ENCODE data around the gene SLC37A2.

SLC37A2 gene

GRCh38 chr11:125078016-125078415, 14.9 kb downstream of the SLC37A2 start:
- H4K8ac ChIP-seq (ENCODE audit: low read length): no peak overlapping the region
- H2BK120ac ChIP-seq (ENCODE audit: low read depth, low read length): no peak overlapping the region
- H3K79me1 ChIP-seq (replicated peaks; ENCODE audit: low read length, poor library complexity, severe bottlenecking): no peaks in the 10 kb centered on the region
- H3K23ac ChIP-seq (ENCODE audit: low read length in 2 of 2): no peak overlapping the region
- peaks cover 17% of the 10 kb centered on the region for H3K4me1 ChIP-seq (ENCODE audit: control insufficient read depth, insufficient read depth, low read depth, low read length)
- WGBS: 97% methylated on average over 11 of the region's 11 CpGs
- H2BK15ac ChIP-seq (ENCODE audit: low read depth, poor library complexity, severe bottlenecking): no peak overlapping the region
- DNase-seq: no peak
- no peak overlapping the region for H3K9ac ChIP-seq (ENCODE audit: low read length)
- H4K91ac ChIP-seq (ENCODE audit: low read length): peak overlapping the region; percentile 2
- H3K4me3 ChIP-seq (ENCODE audit: insufficient read depth in 1 of 2, low read depth in 1 of 2, low read length in 2 of 2): no peak overlapping the region
- no peaks in the 10 kb centered on the region for H3K9me3 ChIP-seq (ENCODE audit: control insufficient read depth, low read length)
- no peak overlapping the region for H2BK5ac ChIP-seq (ENCODE audit: low read depth, low read length, poor library complexity, severe bottlenecking)
- H3K36me3 ChIP-seq (ENCODE audit: control insufficient read depth in 1 of 2, insufficient read depth in 2 of 2, low read depth in 1 of 2, low read length in 2 of 2): no peaks in the 10 kb centered on the region
- no peak overlapping the region for H3K18ac ChIP-seq (ENCODE audit: low read depth in 1 of 2, low read length in 2 of 2)
- H2AFZ ChIP-seq (ENCODE audit: low read depth, low read length): no peak overlapping the region
- H3K27ac ChIP-seq (ENCODE audit: low read length, poor library complexity, severe bottlenecking): no peak overlapping the region
- no peaks in the 10 kb centered on the region for H3K27me3 ChIP-seq (ENCODE audit: control insufficient read depth in 1 of 2, insufficient read depth in 1 of 2, low read length in 2 of 2)
- no peak overlapping the region for H2BK12ac ChIP-seq (ENCODE audit: low read length in 2 of 2)
- H3K4ac ChIP-seq (ENCODE audit: low read depth in 1 of 2, low read length in 2 of 2): no peak overlapping the region
- H3K14ac ChIP-seq (ENCODE audit: low read length in 2 of 2): no peak overlapping the region
- no peak overlapping the region for H2AK5ac ChIP-seq (ENCODE audit: low read length, severe bottlenecking)
- H3K4me2 ChIP-seq (ENCODE audit: low read length, poor library complexity, severe bottlenecking): no peak overlapping the region

GRCh38 chr11:125078516-125079140, 15.5 kb downstream of the SLC37A2 start:
- Histone ChIP-seq H3K4ac (ENCODE audit: low read depth in 1 of 2, low read length in 2 of 2) (no peak overlapping the region), H2BK120ac (ENCODE audit: low read depth, low read length) (no peak overlapping the region), H3K18ac (ENCODE audit: low read depth in 1 of 2, low read length in 2 of 2) (no peak overlapping the region), H2BK12ac (ENCODE audit: low read length in 2 of 2) (no peak overlapping the region), H3K4me2 (ENCODE audit: low read length, poor library complexity, severe bottlenecking) (no peak overlapping the region), H3K79me1 (replicated peaks; ENCODE audit: low read length, poor library complexity, severe bottlenecking) (no peaks in the 10 kb centered on the region), H3K14ac (ENCODE audit: low read length in 2 of 2) (no peak overlapping the region), H3K27me3 (ENCODE audit: control insufficient read depth in 1 of 2, insufficient read depth in 1 of 2, low read length in 2 of 2) (no peaks in the 10 kb centered on the region), H2BK15ac (ENCODE audit: low read depth, poor library complexity, severe bottlenecking) (peak overlapping the region; percentile 23), H3K9me3 (ENCODE audit: control insufficient read depth, low read length) (no peaks in the 10 kb centered on the region), H3K9ac (ENCODE audit: low read length) (no peak overlapping the region), H4K8ac (ENCODE audit: low read length) (no peak overlapping the region), H2BK5ac (ENCODE audit: low read depth, low read length, poor library complexity, severe bottlenecking) (no peak overlapping the region), H3K36me3 (ENCODE audit: control insufficient read depth in 1 of 2, insufficient read depth in 2 of 2, low read depth in 1 of 2, low read length in 2 of 2) (no peaks in the 10 kb centered on the region), H4K91ac (ENCODE audit: low read length) (no peak overlapping the region), H3K27ac (ENCODE audit: low read length, poor library complexity, severe bottlenecking) (no peak overlapping the region), H2AK5ac (ENCODE audit: low read length, severe bottlenecking) (no peak overlapping the region), H3K23ac (ENCODE audit: low read length in 2 of 2) (no peak overlapping the region), H3K4me3 (ENCODE audit: insufficient read depth in 1 of 2, low read depth in 1 of 2, low read length in 2 of 2) (peak overlapping the region in 1 of 2 experiments; percentile 24), H3K4me1 (ENCODE audit: control insufficient read depth, insufficient read depth, low read depth, low read length) (peaks cover 24% of the 10 kb centered on the region), H2AFZ (ENCODE audit: low read depth, low read length) (no peak overlapping the region)
- 95% methylated on average over 14 of the region's 14 CpGs for WGBS
- DNase-seq: no peak

DNA sequence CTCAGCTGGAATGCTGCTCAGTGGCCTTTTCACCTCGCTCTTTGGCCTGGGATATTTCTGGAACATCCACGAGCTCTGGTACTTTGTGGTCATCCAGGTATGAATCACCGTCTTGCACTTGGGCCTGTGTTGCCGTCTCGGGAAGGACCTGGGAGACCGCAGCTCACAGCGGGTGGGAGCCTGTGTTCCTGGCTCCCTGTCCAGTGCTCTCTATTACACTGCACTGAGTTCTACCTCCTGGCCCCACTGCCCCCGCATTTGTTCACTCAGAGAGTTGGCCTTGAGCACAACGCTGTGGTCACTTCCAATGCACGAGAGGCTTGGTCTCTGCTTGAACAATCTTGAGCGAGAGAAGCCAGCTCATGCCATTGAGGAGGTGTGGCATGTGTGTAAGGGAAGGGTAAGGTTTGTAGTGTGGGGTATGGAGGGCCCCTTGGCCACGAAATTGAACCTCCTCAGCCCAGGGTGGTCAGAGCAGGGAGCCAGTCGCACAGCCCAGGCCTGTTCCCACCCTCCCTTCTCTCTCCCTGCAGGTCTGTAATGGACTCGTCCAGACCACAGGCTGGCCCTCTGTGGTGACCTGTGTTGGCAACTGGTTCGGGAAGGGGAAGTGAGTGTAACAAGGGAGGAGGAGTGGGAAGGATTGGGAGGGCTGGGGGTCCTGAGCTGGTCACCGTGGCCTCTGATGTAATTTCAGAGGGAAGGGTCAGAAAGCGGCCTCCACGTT, 16.2 kb downstream of the SLC37A2 start:
- no peaks in the 10 kb centered on the region for H3K9me3 ChIP-seq (ENCODE audit: control insufficient read depth, low read length)
- peaks cover 25% of the 10 kb centered on the region for H3K4me1 ChIP-seq (ENCODE audit: control insufficient read depth, insufficient read depth, low read depth, low read length)
- no peak overlapping the region for H3K4me2 ChIP-seq (ENCODE audit: low read length, poor library complexity, severe bottlenecking)
- H3K27me3 ChIP-seq (ENCODE audit: control insufficient read depth in 1 of 2, insufficient read depth in 1 of 2, low read length in 2 of 2): no peaks in the 10 kb centered on the region
- no peak overlapping the region for H3K23ac ChIP-seq (ENCODE audit: low read length in 2 of 2)
- peak overlapping the region; percentile 63 for H4K8ac ChIP-seq (ENCODE audit: low read length)
- no peak overlapping the region for H2BK5ac ChIP-seq (ENCODE audit: low read depth, low read length, poor library complexity, severe bottlenecking)
- peak overlapping the region in 1 of 2 experiments; percentile 68 for H3K18ac ChIP-seq (ENCODE audit: low read depth in 1 of 2, low read length in 2 of 2)
- H2AK5ac ChIP-seq (ENCODE audit: low read length, severe bottlenecking): no peak overlapping the region
- no peak overlapping the region for H2AFZ ChIP-seq (ENCODE audit: low read depth, low read length)
- H3K4ac ChIP-seq (ENCODE audit: low read depth in 1 of 2, low read length in 2 of 2): no peak overlapping the region
- no peak overlapping the region for H3K9ac ChIP-seq (ENCODE audit: low read length)
- no peak overlapping the region for H2BK120ac ChIP-seq (ENCODE audit: low read depth, low read length)
- peak overlapping the region; percentile 19 for H4K91ac ChIP-seq (ENCODE audit: low read length)
- 82% methylated on average over 14 of the region's 18 CpGs for whole genome bisulfite sequencing
- H2BK12ac ChIP-seq (ENCODE audit: low read length in 2 of 2): peak overlapping the region in 1 of 2 experiments; percentile 9
- no peak for DNase-seq
- H3K14ac ChIP-seq (ENCODE audit: low read length in 2 of 2): no peak overlapping the region
- no peak overlapping the region for H3K27ac ChIP-seq (ENCODE audit: low read length, poor library complexity, severe bottlenecking)
- no peak overlapping the region for H3K4me3 ChIP-seq (ENCODE audit: insufficient read depth in 1 of 2, low read depth in 1 of 2, low read length in 2 of 2)
- no peaks in the 10 kb centered on the region for H3K36me3 ChIP-seq (ENCODE audit: control insufficient read depth in 1 of 2, insufficient read depth in 2 of 2, low read depth in 1 of 2, low read length in 2 of 2)
- H3K79me1 ChIP-seq (replicated peaks; ENCODE audit: low read length, poor library complexity, severe bottlenecking): no peaks in the 10 kb centered on the region
- H2BK15ac ChIP-seq (ENCODE audit: low read depth, poor library complexity, severe bottlenecking): peak overlapping the region; percentile 23

DNA sequence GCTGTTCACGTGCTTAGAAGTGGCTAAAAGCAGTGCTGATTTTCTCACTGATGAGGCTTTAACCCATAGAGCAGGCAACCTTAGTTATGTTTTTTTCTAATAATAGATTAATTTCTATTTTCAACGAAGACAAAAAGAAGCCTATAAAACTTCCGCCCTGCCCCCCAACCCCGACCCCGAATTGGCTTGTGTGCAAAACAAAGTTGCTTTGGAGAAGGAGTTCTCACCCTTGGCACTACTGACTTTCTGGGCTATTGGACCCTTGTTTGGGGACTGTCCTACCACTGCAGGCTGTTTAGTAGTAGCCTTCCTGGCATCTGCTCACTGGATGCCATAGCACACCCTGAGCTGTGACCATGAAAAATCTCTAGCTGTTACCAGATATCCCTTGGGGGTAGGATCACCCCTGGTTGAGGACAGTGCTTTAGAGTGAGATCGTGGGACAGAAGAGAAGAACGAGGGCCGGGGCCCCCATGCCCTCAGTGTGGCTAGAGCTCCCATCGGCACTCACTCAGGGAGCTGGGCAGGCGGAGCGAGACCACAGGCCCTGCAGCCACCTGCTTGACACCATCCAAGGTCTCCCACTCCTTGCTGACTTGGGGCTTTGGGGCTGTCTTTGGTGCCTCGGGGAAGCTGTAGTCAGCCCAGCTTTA, 16.9 kb downstream of the SLC37A2 start:
- no peak overlapping the region for H2AK5ac ChIP-seq (ENCODE audit: low read length, severe bottlenecking)
- no peaks in the 10 kb centered on the region for H3K36me3 ChIP-seq (ENCODE audit: control insufficient read depth in 1 of 2, insufficient read depth in 2 of 2, low read depth in 1 of 2, low read length in 2 of 2)
- no peak overlapping the region for H3K23ac ChIP-seq (ENCODE audit: low read length in 2 of 2)
- WGBS: 95% methylated on average over 11 of the region's 12 CpGs
- no peak overlapping the region for H2BK120ac ChIP-seq (ENCODE audit: low read depth, low read length)
- H3K18ac ChIP-seq (ENCODE audit: low read depth in 1 of 2, low read length in 2 of 2): no peak overlapping the region
- no peaks in the 10 kb centered on the region for H3K27me3 ChIP-seq (ENCODE audit: control insufficient read depth in 1 of 2, insufficient read depth in 1 of 2, low read length in 2 of 2)
- H4K91ac ChIP-seq (ENCODE audit: low read length): no peak overlapping the region
- H3K4me1 ChIP-seq (ENCODE audit: control insufficient read depth, insufficient read depth, low read depth, low read length): peaks cover 25% of the 10 kb centered on the region
- H3K79me1 ChIP-seq (replicated peaks; ENCODE audit: low read length, poor library complexity, severe bottlenecking): no peaks in the 10 kb centered on the region
- no peak overlapping the region for H3K4me3 ChIP-seq (ENCODE audit: insufficient read depth in 1 of 2, low read depth in 1 of 2, low read length in 2 of 2)
- peak overlapping the region in 1 of 2 experiments; percentile 10 for H2BK12ac ChIP-seq (ENCODE audit: low read length in 2 of 2)
- H3K4ac ChIP-seq (ENCODE audit: low read depth in 1 of 2, low read length in 2 of 2): no peak overlapping the region
- H2BK15ac ChIP-seq (ENCODE audit: low read depth, poor library complexity, severe bottlenecking): no peak overlapping the region
- no peak overlapping the region for H4K8ac ChIP-seq (ENCODE audit: low read length)
- no peak overlapping the region for H3K14ac ChIP-seq (ENCODE audit: low read length in 2 of 2)
- no peak overlapping the region for H3K4me2 ChIP-seq (ENCODE audit: low read length, poor library complexity, severe bottlenecking)
- H3K27ac ChIP-seq (ENCODE audit: low read length, poor library complexity, severe bottlenecking): no peak overlapping the region
- no peak overlapping the region for H2BK5ac ChIP-seq (ENCODE audit: low read depth, low read length, poor library complexity, severe bottlenecking)
- DNase-seq: no peak
- H3K9ac ChIP-seq (ENCODE audit: low read length): no peak overlapping the region
- no peaks in the 10 kb centered on the region for H3K9me3 ChIP-seq (ENCODE audit: control insufficient read depth, low read length)
- H2AFZ ChIP-seq (ENCODE audit: low read depth, low read length): no peak overlapping the region

Measured in mesenchymal stem cell (in vitro differentiated cells and primary cell).